Measurements from ENCODE around the gene GPR176.

GRCh38 chr15:39852250-39852649, 67.8 kb downstream of the GPR176 start:
- TF ChIP-seq CTCF (IDR thresholded peaks at IDR 0.05) (no peak), POLR2A (IDR thresholded peaks at IDR 0.05) (no peak)

All from thyroid gland (tissue), 4 donors.